K562 (cell line): ENCODE measurements around the gene ULK3. TPM values are rescaled to one million over a fixed set of nuclear protein-coding genes. Genes with fewer than 3 reads are reported as not detected.

Source experiments
- GABPB1 ChIP-seq: sonication (generic); formaldehyde crosslinking; IDR thresholded peaks from 2 replicates; pipeline ENCODE4 v1.8.0; 2022; ENCODE audit warnings: mild to moderate bottlenecking, missing genetic modification reagents
- HDAC1 ChIP-seq, 2 experiments: fragments of 450-650 bp; IDR thresholded peaks; 2 replicates each; pipeline ENCODE4 v1.6.1; 2016 to 2017; ENCODE audit warnings: inconsistent platforms in 1 of 2, mild to moderate bottlenecking in 1 of 2, moderate library complexity in 1 of 2
- HMGXB4 ChIP-seq: sonication (generic); formaldehyde crosslinking; IDR thresholded peaks from 2 replicates; pipeline ENCODE4 v1.8.1; 2023; ENCODE audit warnings: mild to moderate bottlenecking, missing genetic modification reagents
- JUND ChIP-seq, 2 experiments: IDR thresholded peaks; 2 replicates in 1 of 2; 3 replicates in 1 of 2; pipeline ENCODE4 v1.6.1; 2011; ENCODE audit warnings: borderline replicate concordance in 2 of 2, low read depth in 2 of 2, low read length in 2 of 2, improper control_type of control experiment in 1 of 2, missing biosample characterization in 1 of 2, missing genetic modification characterization in 1 of 2, missing genetic modification reagents in 1 of 2
- MXI1 ChIP-seq: IDR thresholded peaks from 2 replicates; pipeline ENCODE4 v1.6.1; 2011; ENCODE audit warnings: low read depth, mild to moderate bottlenecking, improper control_type of control experiment, low read length
- MYC ChIP-seq, 2 experiments: fragments of 250-450 bp in 1 of 2; sonication (Bioruptor Pico) in 1 of 2; IDR thresholded peaks; 2 replicates each; pipeline versions ENCODE4 v1.5.1 to v1.6.1; 2012 to 2021; ENCODE audit warnings: low read depth in 2 of 2, borderline replicate concordance in 1 of 2, improper control_type of control experiment in 1 of 2, low read length in 1 of 2, mild to moderate bottlenecking in 1 of 2, moderate library complexity in 1 of 2
- NFIC ChIP-seq: fragments of 450-650 bp; IDR thresholded peaks from 2 replicates; pipeline ENCODE4 v1.6.1; 2017; ENCODE audit warnings: mild to moderate bottlenecking, inconsistent platforms
- NRF1 ChIP-seq, 2 experiments: fragments of 450-650 bp; IDR thresholded peaks in 1 of 2; conservative IDR thresholded peaks in 1 of 2; 2 replicates each; pipeline ENCODE4 v1.6.1; 2014; ENCODE audit warnings: mild to moderate bottlenecking in 2 of 2
- PTBP1 ChIP-seq: fragments of 200-400 bp; formaldehyde crosslinking; IDR thresholded peaks from 2 replicates; pipeline ENCODE4 v1.6.1; 2017; ENCODE audit warnings: low read depth, low read length
- SP1 ChIP-seq: sonication (generic); formaldehyde crosslinking; IDR thresholded peaks from 2 replicates; pipeline ENCODE4 v1.8.1; 2022; ENCODE audit warnings: mild to moderate bottlenecking, missing genetic modification reagents
- TFAP4 ChIP-seq: sonication (generic); formaldehyde crosslinking; IDR thresholded peaks from 2 replicates; pipeline ENCODE4 v1.8.0; 2022; ENCODE audit warnings: missing genetic modification reagents, mild to moderate bottlenecking, moderate library complexity, borderline replicate concordance
- THRAP3 ChIP-seq: fragments of 450-650 bp; IDR thresholded peaks from 2 replicates; pipeline ENCODE4 v1.6.1; 2016; ENCODE audit warnings: mild to moderate bottlenecking, inconsistent platforms, borderline replicate concordance
- ZNF311 ChIP-seq: fragments of 250-450 bp; sonication (Bioruptor Pico); IDR thresholded peaks from 2 replicates; pipeline ENCODE4 v1.4.0; 2020; ENCODE audit warnings: mild to moderate bottlenecking, moderate library complexity
- ZNF395 ChIP-seq: fragments of 200-800 bp; sonication (Bioruptor generic); IDR thresholded peaks from 2 replicates; pipeline ENCODE4 v1.6.1; 2017; ENCODE audit warnings: missing genetic modification characterization, missing compliant biosample characterization
- ZNF644 ChIP-seq: fragments of 200-800 bp; sonication (Bioruptor generic); IDR thresholded peaks from 2 replicates; pipeline ENCODE4 v1.6.1; 2016; ENCODE audit warnings: low read depth, missing genetic modification characterization, missing compliant biosample characterization
- polyA plus RNA-seq, 8 experiments: library from polyadenylated mRNA; depleted of rRNA in 4 of 8; stranded (reverse) in 5 of 8; unstranded in 3 of 8; fragments of >200 nt; fragmentation: Nextera tagmentation in 2 of 8; fragmentation: Illumina TruSeq in 1 of 8; extraction: Ambion mirVana in 2 of 8; extraction: Trizol in 1 of 8; gene quantifications; 2 replicates each; pipeline versions ENCODE4 v1.2.1 to v1.2.3, GENCODE V29; 2011 to 2014; ENCODE audit warnings: inconsistent platforms in 1 of 8, missing spikeins in 1 of 8
- total RNA-seq, 7 experiments: library from RNA; depleted of rRNA in 6 of 7; stranded (reverse); fragments of >200 nt in 6 of 7; fragmentation: Illumina TruSeq in 2 of 7; extraction: Trizol in 2 of 7; gene quantifications; 2 replicates each; pipeline versions ENCODE4 v1.2.1 to v1.2.3, GENCODE V29; 2011 to 2021; ENCODE audit warnings: low replicate concordance in 1 of 7
- TF ChIP-seq, protein P1 (sequence below): sonication (generic); formaldehyde crosslinking; IDR thresholded peaks from 2 replicates; pipeline ENCODE4 v1.4.0; 2020; ENCODE audit warnings: mild to moderate bottlenecking, missing genetic modification reagents
- TF ChIP-seq, protein P2 (sequence below): conservative IDR thresholded peaks from 2 replicates; pipeline ENCODE4 v1.6.1; 2011; ENCODE audit warnings: low read depth, mild to moderate bottlenecking, low read length; ENCODE audit not compliant: control insufficient read depth

The ULK3 gene
- total and polyA plus RNA-seq, 9 of the 15 experiments (the other 6 are each of a cell fraction or from before 2014, with no cell fraction given), result 0.68 to 68.0 (median 34.9) TPM

DNA sequence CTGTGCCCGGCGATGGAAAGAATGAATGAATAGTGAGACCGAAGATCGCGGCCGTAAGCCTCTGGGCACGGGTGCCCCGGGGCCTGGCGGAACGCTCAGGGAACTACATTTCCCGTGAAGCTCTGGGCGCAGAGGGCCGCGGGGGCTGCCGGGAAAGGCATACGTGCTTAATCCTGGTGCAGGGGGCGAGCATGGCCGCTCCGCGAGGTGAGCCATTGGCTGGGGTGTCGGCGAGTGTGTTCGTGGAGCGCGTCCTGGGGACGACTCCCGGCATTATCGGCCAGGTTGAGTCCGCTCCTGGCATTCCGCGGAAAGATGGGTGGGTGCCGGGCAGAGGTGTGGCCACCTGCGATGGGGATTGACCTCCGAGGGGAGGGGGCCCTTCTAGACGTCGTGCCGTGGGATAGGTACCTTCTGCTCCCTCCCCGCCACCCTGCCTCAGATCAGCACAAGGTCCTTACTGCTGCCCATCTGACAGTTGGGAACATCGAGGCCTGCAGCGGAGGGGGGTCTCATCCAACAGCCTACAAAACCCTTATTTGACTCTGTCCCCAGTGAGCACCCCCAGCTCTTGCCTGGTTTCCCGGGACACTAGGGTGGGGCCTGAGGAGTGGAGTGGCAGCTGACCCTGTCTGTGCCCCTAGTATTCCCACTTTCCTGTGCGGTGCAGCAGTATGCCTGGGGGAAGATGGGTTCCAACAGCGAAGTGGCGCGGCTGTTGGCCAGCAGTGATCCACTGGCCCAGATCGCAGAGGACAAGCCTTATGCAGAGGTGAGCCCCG lies 47.1 kb upstream of the ULK3 start, which contains the start of gene MPI (continued):
- TF ChIP-seq, protein P1, sequence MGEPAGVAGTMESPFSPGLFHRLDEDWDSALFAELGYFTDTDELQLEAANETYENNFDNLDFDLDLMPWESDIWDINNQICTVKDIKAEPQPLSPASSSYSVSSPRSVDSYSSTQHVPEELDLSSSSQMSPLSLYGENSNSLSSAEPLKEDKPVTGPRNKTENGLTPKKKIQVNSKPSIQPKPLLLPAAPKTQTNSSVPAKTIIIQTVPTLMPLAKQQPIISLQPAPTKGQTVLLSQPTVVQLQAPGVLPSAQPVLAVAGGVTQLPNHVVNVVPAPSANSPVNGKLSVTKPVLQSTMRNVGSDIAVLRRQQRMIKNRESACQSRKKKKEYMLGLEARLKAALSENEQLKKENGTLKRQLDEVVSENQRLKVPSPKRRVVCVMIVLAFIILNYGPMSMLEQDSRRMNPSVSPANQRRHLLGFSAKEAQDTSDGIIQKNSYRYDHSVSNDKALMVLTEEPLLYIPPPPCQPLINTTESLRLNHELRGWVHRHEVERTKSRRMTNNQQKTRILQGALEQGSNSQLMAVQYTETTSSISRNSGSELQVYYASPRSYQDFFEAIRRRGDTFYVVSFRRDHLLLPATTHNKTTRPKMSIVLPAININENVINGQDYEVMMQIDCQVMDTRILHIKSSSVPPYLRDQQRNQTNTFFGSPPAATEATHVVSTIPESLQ (CRISPR knock-in tag), result 0 out of 2 replicates have a peak, but pooled peaks have one; percentile 7
- TF ChIP-seq THRAP3 (no peak), SP1 (0 out of 2 replicates have a peak, but pooled peaks have one; percentile 52), HDAC1 (IDR thresholded peaks at IDR 0.05) (peak in 1 of 2 experiments; percentile 38; a peak in 2 of 4 replicates), NFIC (peak; percentile 70), MYC (IDR thresholded peaks at IDR 0.05; ENCODE audit: low read depth, low read length) (peak; percentile 92), MYC (CRISPR knock-in tag; IDR thresholded peaks at IDR 0.05; ENCODE audit: borderline replicate concordance, low read depth) (0 out of 2 replicates have a peak, but pooled peaks have one; percentile 4), JUND (IDR thresholded peaks at IDR 0.05; ENCODE audit: borderline replicate concordance, low read depth, low read length) (peak; percentile 16; the same call in 1 of the 2 replicates), JUND (tag; IDR thresholded peaks at IDR 0.05; ENCODE audit: borderline replicate concordance, low read depth, low read length) (no peak), ZNF644 (tag) (no peak), ZNF395 (CRISPR knock-in tag) (peak; percentile 93), GABPB1 (CRISPR knock-in tag) (0 out of 2 replicates have a peak, but pooled peaks have one; percentile 73), HMGXB4 (CRISPR knock-in tag) (peak; percentile 73; the same call in 1 of the 2 replicates), MXI1 (0 out of 2 replicates have a peak, but pooled peaks have one; percentile 30), NRF1 (conservative IDR thresholded peaks at IDR 0.05 in 1 of 2, IDR thresholded peaks at IDR 0.05 in 1 of 2) (peak in 1 of 2 experiments; percentile 12; a peak in 1 of 4 replicates), PTBP1 (no peak), TFAP4 (CRISPR knock-in tag) (peak; percentile 46; the same call in 1 of the 2 replicates), ZNF311 (CRISPR knock-in tag) (no peak)
- TF ChIP-seq, protein P2, sequence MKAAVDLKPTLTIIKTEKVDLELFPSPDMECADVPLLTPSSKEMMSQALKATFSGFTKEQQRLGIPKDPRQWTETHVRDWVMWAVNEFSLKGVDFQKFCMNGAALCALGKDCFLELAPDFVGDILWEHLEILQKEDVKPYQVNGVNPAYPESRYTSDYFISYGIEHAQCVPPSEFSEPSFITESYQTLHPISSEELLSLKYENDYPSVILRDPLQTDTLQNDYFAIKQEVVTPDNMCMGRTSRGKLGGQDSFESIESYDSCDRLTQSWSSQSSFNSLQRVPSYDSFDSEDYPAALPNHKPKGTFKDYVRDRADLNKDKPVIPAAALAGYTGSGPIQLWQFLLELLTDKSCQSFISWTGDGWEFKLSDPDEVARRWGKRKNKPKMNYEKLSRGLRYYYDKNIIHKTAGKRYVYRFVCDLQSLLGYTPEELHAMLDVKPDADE, result peak; percentile 98
